Ureter (tissue), 1 donor: Measurements from ENCODE around the gene DDN. TPM values are rescaled to one million over a fixed set of nuclear protein-coding genes. Genes with fewer than 3 reads are reported as not detected.

Experiments used
- DNase-seq: peaks from one replicate; pipeline ENCODE4 v3.0.0-alpha.2; 2020; ENCODE audit warnings: low spot score
- total RNA-seq: library from RNA; stranded (reverse); gene quantifications from one replicate; pipeline ENCODE4 v1.2.4, GENCODE V29; 2023
- donor health status: DM: yes; HTN: yes; CAD: no.

DDN gene
- total RNA-seq, 1 donor from 2014 or later, result 0.10 TPM

DNA sequence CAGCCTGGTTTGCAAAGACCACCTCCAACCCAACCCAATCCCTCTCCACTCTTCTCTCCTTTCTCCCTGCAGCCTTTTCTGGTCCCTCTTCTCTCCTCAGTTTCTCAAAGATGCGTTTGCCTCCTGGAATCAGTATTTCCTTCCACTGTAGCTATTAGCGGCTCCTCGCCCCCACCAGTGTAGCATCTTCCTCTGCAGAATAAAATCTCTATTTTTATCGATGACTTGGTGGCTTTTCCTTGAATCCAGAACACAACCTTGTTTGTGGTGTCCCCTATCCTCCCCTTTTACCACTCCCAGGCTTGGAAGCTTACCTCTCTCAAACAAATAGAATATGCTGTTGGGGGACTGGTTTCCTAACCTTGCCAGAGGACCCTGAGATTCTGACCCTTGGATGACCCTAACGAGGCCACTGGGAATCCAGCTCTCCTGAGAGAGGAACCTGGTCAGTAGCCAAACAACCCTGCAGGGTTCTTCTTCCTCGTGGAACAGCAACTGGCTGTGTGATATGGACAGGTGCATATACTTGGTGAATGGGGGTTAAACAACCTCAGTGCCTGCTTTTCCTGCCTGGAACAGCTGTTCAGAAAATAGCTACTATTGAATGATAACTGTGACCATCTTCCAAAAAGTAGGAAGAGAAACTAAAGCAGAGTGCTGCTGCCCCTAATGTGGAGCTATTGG, 16.6 kb downstream of the DDN start:
- DNase-seq, result no peak

DNA sequence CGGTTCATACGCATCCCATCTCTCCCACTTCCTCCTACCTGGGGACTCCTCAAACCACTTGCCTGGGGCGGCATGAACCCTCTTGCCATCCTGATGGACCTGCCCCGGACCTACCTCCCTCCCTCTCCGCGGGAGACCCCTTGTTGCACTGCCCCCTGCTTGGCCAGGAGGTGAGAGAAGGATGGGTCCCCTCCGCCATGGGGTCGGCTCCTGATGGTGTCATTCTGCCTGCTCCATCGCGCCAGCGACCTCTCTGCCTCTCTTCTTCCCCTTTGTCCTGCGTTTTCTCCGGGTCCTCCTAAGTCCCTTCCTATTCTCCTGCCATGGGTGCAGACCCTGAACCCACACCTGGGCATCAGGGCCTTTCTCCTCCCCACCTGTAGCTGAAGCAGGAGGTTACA, 17.4 kb downstream of the DDN start:
- no peak for DNase-seq

- DNase-seq, result no peak
These were observed 18.0 kb downstream of the DDN start for GRCh38 chr12:48980953-48981756.

DNA sequence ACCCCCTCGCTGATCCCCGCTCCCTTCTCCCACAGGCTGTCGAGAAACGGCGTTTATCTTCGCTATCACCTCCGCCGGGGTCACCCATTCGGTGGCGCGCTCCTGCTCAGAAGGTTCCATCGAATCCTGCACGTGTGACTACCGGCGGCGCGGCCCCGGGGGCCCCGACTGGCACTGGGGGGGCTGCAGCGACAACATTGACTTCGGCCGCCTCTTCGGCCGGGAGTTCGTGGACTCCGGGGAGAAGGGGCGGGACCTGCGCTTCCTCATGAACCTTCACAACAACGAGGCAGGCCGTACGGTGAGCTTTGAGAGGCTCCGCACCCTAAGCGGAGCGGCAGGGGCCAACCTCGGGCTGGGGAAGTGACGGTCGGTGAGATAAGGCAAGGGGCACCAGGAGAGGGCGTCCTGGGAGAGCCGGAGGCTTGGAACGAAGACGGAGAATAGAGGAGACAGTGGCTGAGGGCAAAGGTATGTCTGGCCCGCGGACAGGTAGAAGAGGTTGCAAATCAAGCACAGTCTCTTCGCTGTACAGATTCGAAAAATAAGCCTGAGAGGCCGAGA, 18.7 kb downstream of the DDN start:
- no peak for DNase-seq

- no peak for DNase-seq
These were observed 19.4 kb downstream of the DDN start for GRCh38 chr12:48979602-48980388.

DNA sequence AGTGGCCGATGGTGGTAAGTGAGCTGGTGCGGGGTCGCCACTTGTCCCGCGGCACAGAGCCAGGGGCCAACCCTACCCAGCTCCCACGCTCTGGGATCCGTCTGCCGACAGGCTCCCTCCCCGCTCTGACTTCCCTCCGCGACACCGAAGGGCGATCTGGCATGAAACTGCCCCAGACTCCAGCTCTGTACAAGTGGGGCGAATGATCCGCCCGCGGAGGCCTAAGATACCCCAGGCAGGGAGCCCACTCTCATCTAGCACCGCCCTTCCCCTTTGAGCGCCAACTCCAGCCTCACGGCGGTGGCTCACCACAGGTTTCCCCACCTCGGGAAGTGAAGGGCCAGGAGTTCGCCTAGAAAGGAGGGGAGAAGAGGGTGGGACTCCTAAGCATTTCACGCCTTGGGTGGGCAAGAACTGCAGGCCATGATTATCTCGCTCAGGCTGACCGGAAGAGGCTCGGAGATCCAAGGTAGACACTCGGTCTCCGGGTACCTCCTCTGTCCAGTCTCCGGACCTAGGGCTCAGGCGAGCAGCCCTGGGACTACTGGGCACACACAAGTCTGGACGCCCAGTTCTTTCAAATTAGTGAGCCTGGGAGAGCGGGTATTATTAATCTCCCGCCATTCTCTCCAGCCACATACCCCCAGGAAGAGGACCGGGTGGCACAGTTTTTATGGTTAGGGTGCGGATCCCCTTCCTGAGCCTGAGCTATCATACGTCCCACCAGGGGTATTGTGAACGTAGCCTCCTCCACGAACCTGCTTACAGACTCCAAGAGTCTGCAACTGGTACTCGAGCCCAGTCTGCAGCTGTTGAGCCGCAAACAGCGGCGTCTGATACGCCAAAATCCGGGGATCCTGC, 20.2 kb downstream of the DDN start:
- DNase-seq, result no peak

DNA sequence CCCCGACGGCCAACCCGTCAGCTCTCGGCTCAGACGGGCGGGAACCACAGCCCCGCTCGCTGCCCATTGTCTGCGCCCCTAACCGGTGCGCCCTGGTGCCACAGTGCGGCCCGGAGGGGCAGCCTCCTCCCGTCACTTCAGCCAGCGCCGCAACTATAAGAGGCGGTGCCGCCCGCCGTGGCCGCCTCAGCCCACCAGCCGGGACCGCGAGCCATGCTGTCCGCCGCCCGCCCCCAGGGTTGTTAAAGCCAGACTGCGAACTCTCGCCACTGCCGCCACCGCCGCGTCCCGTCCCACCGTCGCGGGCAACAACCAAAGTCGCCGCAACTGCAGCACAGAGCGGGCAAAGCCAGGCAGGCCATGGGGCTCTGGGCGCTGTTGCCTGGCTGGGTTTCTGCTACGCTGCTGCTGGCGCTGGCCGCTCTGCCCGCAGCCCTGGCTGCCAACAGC, 20.9 kb downstream of the DDN start, which contains the start of gene WNT1:
TSS of gene WNT1 (plus strand) at position 32 of the 450 bp plus-strand sequence. CDS start at position 361, 329 bp downstream.
- DNase-seq, result no peak

DNA sequence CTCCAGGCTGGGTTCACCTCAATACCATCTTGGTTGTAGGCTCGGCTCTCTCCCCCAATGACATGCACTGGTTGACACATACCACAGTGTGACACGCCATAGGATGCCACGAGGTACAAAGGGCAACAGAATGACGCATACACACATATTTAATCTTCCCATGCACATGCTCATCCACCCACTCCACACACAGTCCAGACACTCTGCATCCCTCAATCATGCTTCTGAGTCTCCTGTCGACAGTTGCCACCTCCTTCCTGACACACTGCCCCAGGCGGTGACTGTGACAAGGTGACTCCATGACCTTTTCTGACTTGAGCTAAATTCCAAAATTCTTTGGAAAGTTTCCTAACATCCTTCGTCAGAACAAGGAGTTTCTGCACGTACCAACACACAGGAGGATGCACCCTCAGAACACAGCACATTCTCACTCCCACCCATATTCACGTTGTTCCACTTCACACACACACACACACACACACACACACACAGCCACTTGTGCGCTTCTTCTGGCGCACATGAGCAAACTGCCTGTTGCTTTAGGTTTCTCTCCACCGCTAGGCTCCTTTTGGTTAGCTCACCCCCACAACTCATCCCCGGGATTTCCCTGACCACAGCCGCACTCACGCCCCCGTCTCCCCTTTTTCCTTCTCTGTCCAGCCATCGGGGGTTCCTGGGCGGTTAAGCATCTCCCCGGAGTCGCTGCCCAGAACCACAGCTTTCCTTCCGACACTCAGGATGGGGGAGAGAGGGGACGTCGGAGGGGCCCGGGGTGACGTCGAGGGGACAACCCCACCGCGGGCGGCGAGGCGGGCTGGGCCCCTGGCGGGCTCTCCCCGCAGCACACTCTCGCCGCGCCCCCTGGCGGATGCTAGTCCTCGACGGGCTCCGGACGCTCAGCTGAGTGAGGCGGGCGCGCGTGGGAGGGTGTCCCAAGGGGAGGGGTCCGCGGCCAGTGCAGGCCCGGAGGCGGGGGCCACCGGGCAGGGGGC, 21.6 kb downstream of the DDN start:
- DNase-seq, result no peak

DNA sequence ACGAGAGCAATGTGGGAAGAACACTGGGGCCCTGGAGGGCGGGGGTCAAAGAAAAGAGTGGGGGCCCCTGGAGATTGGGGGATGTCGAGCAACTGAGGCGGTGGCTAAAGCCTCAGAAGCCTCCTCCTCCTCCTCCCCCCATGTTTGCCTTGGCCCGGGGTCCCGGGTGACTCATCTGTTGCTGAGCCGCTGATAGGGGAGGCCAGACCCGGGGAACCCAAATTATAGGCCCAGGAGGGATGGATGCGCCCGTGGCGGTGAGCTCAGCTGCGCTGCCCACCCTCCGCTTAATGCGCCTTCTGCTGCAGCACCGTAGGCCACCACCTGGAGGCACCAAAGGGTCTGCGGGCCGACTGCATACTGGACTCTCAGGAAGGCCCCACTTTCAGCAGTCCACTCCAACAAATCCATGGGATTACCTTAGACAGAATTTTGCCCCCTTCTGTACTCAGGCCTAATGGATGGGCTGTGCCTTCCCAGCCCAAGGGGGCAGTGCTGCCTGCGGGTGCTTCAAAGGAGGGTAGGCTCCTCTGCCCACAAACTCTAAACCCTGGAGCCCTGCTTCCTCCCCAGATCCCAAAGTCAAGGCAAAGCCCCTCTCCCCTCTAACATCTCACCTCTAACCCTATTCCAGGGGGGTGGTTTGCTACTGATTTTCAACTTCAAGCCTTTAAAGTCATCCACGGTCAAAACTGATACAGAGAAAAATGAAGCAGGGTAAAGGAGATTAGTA, 25.1 kb downstream of the DDN start:
- DNase-seq, result peak; percentile 70

- DNase-seq, result peak; percentile 53
These were observed 25.6 kb downstream of the DDN start for GRCh38 chr12:48973531-48973930.

DNA sequence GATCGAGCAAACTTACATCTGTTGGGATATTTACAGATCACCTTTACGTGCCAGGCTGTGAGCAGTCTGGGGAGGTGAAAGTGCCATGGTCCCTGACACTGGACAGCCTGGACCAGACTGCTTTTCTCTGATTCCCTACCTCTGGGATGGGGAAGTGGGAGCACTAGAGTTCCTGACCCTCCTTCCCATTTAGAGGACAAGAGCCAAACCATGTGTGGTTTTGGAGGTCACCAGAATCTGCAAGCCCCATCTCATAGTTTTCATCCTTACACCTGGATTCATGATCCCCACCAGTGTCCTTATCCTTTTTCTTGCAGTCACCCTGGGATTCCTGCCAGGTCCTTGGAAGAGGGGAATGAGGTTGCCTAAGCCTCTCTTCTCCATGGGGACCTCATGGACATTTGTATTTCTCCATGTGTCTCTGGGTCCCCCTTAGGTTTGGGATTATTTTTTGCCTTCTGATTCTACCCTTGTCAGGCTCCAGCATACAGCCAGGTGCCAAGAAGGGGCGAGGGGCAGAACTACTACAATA, 26.2 kb downstream of the DDN start:
- no peak for DNase-seq

DNA sequence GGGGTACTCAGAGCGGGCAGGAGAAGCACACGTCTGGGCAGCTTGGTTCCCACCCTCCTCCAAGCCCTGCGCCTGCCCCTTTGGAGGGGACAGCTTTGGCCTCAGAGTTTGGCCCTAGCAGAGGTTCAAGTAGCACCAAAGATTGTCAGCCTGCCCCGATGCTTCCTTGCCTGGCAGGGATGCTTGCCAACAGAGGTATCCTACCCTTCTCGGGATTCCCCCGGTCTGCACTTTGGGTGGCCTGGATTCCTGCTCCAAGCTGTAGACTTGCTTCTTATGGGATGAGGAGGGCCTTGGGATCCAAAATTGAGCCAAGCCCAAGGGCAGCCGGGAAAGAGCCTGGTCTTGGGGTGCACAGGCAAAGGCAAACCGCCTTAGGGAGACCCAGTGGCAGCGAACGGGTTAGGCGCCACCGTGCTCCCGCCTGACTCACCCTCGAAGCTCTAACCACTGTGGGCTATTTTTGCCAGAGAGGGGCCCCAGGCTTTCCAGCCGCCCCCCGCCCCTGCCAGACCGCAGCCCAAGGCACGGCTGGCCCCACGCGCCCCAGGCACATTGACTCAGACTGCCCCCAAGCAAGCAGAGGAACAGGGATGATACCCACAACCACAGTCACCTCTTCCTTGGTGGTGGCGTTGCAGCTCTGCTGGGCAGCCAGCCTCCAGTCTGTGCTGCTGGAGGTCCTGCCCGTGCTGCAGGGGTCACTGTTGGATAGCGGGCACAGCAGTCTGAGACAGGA, 26.8 kb downstream of the DDN start:
- DNase-seq, result no peak

DNA sequence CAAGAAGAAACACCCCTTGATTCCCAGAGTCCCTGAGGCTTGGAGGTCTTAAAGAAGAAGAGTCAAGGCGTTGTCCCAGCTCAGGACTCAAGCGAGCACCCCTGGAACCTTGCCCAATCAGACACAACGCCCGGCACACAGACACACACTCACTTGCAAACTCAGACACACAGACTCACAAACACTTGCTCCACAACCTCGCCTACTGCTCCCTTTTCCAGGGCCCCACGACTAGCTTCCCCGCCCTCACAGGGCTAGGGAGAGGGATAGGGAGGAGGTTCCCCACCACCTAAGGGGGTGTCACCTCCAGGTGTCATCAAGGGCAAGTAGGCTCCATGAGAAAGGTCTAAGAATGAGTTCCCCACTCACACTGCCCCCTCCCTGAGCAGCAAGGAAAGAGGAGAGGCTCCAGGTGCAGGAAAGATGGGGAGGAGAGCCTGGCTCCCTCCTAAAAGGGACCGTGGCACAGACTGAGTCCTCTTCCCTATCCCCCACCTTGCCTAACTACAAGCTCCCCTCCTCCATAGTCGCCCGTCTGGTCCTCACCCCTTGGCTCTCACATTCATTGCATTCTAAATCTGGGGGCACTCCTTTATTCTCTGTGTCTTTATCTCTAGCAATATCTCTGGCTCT, 28.4 kb downstream of the DDN start:
- no peak for DNase-seq

DNA sequence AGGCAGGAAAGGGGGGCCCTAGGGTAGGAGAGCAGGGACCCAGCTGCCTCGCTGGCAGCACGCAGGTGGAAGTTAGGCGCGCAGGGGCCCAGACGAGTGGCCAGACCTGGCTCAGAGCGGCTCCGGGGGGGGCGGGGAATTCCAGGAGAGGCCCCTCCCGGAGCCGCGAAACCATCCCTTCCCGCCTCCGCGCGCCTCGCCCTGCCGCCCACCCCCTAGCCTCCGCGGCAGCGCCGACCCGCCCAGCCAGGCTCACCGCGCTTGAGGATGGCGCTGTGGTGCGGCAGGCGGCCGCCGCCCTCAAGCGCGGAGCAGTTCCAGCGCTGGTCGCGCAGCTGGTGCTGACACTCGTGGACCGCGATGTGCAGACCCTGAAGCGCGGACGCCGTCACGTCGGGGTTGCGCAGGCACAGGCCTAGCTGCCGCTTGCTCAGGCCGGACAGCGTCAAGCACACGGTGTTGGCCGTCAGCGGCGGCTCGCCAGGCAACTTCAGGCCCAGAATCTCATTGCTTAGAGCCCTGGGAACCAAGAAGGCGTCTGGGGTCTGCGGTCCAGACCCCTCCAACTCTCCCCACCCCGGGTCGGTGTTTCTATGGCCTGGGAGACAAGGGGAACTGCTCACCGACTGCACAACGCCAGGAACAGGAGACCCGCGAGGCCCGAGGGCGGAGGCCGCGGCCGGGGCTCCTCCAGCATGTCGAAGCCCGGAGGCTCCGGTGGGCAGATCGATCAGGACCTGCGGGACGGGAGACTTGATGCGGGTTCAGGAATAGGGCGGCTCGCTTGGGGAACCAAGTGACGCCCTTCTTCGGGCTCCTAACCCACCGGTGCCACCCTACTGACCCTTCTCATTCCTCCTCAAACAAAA, 29.1 kb downstream of the DDN start:
- DNase-seq, result no peak

DNA sequence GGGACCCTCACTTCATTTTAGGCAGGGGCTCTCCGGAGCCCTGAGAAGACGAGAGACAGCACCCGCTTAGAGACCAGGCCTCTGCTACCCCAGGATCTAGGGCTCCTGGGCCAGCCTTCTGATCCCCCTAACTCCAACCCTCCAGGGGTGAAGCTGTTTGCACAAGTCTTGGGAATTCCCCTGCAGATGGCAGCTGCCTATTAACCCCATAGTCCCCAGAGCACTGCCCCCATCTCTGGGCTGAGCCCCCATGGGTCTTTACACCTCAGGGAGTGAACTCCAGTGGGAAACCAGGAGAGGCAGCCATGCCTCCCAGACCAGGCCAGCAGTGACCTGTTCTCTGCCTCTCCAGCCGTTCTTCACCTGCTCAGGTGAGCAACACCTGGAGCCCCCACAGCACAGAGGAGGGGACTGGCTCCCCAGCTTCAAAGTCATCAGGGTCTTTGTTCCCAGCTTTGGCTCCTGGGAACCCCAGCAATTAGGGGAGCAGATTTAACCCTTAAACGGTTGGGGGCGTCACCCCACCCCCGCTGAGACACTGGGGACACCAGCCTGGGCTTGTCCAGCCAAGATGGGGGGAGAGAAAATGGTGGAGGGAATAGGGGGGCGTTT, 29.9 kb downstream of the DDN start:
- no peak for DNase-seq

DNA sequence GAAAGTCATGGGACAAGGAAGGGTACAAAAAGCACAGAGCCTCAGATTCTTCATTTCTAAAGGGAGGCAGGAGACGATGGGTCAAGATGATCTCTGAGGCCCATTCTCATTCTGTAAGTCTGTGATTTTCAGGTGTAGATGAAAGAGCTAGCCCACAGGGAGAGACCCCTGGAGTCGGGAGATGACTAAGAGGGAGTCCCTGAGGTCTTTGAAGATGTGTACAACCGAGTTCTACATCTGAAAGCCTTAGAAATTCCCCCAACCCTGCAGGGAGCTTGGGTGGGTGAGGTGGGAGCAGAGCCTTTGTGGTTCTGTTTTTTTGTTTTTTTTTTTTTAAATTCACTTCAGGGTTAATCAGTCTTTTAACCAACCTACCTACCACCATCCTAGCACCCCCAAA, 30.7 kb downstream of the DDN start:
- no peak for DNase-seq
